GM19240 (cell line): Measurements from ENCODE around the gene SYNDIG1.

Source experiments
- DNase-seq: peaks from one replicate; pipeline ENCODE4 v3.0.0; 2011; ENCODE audit warnings: low spot score; ENCODE audit not compliant: insufficient read length

Gene SYNDIG1

GRCh38 chr20:24560571-24561491 is 91.4 kb downstream of the SYNDIG1 start:
- no peak for DNase-seq

- DNase-seq: no peak
These were observed 96.5 kb downstream of the SYNDIG1 start for GRCh38 chr20:24565835-24566351.

DNA sequence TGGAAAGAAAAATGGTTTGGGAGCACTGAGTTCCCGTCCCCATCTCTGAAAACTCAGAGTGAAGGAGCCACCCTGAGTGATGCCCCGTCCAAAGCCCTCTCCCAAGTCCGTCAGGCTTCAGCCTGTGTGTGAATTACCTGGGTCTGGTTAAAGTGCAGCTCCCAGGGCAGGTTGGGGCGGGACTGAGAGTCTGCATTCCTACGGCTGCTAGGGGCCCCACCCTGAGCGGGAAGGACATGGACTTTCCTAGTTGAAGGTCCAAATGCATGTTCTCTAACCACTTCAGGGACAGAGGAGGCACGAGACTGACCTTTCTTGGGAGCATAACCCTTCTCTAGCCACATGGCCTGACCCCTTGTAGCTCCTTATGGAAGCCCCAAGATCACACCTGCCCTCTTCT is 97.2 kb downstream of the SYNDIG1 start:
- no peak for DNase-seq

GRCh38 chr20:24567508-24567907 is 98.1 kb downstream of the SYNDIG1 start:
- no peak for DNase-seq

- no peak for DNase-seq
These were observed 99.4 kb downstream of the SYNDIG1 start for GRCh38 chr20:24568842-24569241.

GRCh38 chr20:24571159-24571558 is 101.7 kb downstream of the SYNDIG1 start:
- no peak for DNase-seq

GRCh38 chr20:24572140-24572539 is 102.7 kb downstream of the SYNDIG1 start:
- no peak for DNase-seq

DNA sequence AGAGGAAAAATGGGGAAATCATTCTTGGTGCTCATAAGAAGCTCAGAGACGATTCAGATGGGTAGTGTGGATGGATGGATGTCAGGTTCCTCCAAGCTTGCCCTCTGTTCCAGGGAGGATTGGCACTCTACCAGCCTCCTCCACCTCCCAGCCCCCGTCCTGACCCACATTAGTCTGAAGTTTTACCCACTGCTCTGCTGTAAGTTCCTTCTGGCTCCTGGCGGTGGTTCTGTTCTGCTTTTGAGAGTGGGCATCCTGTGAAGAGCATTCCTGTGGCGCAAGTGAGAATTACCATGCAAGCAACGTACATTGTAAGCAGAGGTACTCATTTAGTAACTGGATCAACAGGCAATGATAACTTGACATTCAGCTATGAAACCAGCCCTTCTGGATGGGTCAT is 103.4 kb downstream of the SYNDIG1 start:
- no peak for DNase-seq

DNA sequence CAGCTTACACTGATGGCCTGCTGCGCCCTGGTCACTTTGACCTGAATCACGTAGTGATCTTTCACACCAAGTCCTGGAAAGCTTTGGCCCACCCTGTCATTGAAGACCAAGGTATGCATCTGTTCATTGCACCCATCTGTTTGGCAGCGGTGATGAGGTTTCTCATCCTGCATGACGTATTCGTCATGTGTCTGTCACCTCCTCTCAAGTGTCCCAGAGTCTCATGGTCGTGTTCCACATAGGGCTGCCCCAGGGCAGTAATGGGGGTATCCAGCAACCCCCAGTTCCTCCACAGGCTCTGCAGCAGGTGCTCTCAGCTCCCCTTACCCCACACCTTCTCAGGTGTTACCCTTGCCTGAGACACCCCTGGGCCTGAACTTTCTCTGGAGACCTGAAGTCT is 104.1 kb downstream of the SYNDIG1 start:
- DNase-seq: no peak

GRCh38 chr20:24574307-24574706 is 104.9 kb downstream of the SYNDIG1 start:
- DNase-seq: no peak

DNA sequence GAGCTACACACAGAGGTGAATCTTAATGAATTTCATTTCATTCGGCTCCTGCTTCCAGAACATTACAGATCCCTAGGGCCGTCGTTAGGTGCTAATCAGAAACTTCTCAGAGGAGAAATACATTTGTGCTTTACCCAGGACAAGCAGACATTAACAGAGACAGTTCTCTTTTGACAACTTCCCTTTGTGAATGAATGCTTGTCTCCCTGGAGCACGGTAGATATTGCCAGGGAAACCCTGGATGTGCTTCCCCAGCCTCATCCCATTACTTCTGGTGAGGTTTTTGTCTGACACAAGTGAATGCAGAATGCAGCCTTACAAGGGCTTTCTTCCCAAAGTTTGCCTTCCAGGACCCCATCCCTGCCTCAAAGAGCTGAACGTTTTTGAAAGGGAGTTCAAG is 105.4 kb downstream of the SYNDIG1 start:
- no peak for DNase-seq

GRCh38 chr20:24575811-24576210 is 106.4 kb downstream of the SYNDIG1 start:
- no peak for DNase-seq

- DNase-seq: no peak
These were observed 107.0 kb downstream of the SYNDIG1 start for GRCh38 chr20:24576447-24576846.

DNA sequence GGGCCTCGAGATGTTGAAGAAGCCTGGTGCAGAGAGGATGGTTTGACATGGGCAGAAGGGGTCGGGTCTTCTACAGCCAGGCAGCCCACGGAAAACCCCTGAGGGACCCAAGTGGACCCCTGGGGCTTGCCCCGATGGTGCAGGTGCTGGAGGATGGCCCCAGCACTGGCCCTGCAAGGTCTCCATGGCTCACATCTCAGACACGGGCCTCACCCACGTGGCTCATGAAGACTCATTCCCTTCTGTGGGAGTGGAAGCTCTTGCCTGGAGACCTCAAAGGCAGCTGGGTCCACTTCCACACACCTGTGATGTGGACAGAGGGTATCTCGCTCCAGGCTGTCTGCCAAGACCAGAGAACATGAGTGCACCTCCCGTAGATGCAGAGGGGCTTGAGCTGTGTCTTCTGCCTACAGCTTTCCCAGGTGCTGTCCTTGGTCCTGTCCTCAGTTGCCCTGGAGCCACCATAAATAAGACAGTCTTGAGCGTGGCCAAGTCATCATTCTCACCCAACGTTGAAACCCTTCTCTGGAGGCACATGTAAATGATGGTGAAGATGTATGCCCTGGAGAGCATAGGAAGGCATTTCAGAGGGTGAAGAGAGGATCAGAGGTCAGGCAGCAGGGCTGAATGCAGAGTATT is 108.0 kb downstream of the SYNDIG1 start:
- no peak for DNase-seq

DNA sequence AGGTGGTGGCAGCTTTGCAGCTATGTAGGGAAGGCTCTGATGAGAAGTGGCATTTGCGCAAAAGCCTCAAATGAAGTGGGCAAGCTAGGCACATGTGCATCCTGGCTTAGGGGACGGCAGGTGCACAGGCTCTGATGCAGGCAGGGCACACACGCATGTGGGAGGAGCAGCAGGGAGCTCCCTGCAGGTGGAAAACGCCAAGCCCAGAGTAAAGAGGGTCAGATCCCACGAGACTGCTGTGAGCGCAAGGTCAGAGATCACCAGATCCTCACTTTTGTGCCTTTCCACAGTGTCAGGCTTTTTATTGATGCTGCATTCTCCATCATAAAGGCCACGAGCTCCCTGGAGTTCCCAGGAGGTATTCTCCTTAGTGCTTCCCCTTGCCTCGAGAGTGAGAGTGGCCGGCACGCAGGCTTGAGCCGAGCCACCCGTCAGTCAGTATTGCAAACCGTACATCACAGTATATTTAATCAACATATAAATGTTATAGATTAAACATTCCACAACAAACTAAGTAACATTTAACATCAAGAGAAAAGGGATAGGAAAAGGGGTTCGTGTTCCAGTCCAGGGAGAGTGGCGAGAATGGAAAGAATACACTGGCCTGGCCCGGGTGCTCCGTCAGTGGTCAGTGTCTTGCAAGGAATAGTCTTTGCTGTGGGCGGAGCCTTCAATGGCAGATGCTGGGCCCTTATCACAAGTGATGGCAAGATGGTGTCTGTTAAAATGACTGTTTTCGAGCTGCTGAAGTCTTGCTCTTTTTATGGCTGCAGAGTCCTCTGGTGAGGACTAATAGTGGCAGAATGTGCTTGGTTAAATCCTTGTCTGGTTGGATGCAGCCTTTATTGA is 109.4 kb downstream of the SYNDIG1 start:
- DNase-seq: no peak

- no peak for DNase-seq
These were observed 110.0 kb downstream of the SYNDIG1 start for GRCh38 chr20:24579475-24579874.

DNA sequence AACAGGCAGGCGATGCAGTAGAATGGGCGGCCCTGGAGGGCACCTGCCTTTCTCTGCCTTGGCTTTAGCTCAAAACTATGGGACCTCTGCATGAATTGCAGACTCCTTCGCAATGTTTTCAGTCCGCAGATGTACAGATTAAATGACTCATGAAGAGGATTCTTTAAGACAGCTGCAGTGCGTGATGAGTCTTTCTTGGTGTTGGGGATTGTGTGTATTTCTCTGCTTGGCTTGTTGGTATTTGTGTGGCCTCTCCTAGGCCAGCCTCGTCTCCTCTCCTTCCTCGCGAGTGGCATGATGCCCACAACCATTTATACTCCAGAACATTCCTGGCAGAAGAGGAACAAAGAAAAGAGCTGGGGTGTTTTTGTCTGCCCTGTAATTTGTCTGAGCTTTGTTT is 110.6 kb downstream of the SYNDIG1 start:
- no peak for DNase-seq

GRCh38 chr20:24580855-24581254 is 111.4 kb downstream of the SYNDIG1 start:
- DNase-seq: no peak

DNA sequence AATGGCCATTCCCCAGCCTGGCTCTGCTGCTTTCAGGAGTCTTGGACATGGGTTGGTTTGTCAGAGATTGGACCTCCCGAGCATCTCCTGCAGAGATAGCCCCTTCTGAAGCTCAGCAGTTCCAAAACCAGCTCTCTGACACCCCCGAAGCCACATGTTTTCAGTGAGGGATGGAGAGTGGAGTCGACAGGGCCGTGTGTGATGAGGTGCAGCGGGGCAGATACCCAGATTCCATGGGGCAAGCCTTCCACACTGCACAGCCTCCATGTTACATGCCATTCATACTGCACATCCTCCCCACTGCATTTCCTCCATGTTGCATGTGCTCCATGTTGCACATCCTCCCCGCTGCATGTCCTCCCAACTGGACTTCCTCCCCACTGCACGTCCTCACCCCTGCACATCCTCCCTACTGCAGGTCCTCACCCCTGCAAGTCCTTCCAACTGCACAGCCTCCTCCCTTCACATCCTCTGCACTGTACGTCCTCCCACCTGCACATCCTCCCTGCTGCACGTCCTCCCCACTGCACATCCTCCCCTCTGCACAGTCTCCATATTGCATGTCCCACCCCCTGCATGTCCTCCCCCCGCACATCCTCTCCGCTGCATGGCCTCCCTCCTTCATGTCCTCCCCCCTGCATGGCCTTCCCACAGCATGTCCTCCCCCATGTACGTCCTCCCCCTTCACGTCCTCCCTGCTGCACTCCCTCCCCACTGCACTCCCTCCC is 112.2 kb downstream of the SYNDIG1 start:
- no peak for DNase-seq

DNA sequence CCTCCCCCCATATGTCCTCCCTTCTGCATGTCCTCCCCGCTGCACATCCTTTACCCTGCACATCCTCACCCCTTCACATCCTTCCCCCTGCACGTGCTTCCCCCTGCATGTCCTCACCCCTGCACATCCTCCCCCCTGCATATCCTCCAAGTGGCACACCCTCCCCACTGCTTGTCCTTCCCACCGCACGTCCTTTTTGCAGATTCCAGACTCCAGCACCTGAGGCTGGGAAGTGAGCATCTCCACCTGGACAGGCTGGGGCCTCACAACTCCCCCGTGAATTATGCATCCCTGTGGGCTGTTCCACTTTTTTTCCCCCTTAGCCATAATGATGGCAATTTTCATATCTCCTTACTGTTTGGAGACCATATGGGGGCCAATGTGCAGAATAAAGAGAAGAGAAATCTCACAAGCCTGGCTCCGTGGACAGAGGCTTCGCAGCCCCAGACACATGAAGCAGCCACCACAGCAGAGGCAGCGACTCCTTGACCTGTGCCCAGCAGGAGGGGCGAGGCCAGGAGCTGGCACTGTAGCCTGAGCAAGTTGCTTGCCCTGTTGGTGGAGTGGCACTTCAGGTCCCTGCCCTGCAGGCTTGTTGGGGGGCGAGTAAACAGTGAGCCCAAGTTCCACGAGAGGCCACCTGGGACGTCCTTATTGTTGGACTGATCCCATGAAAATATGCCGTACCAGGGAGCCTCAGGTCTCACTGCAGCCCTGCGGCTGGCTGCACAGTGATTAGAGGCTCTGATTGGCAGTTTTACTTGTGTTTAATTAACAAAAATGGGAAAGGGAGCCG is 113.1 kb downstream of the SYNDIG1 start:
- no peak for DNase-seq
